Uterus (tissue), 2 donors: ENCODE data around the gene KCNMA1.

ENCODE experiments used
- CTCF ChIP-seq, 4 experiments: fragments of 200-600 bp in 2 of 4; fragments of 450-650 bp in 2 of 4; sonication (generic) in 2 of 4; IDR thresholded peaks; one replicate each; pipeline ENCODE4 v1.5.1; 2016 to 2019; ENCODE audit warnings: antibody characterized with exemption in 4 of 4, mild to moderate bottlenecking in 2 of 4, moderate library complexity in 1 of 4
- POLR2A ChIP-seq, 2 donors: fragments of 450-650 bp; IDR thresholded peaks; one replicate each; pipeline ENCODE4 v1.6.1; 2016; ENCODE audit warnings: antibody characterized with exemption in 2 of 2, mild to moderate bottlenecking in 1 of 2, moderate library complexity in 1 of 2

GRCh38 chr10:77554996-77555397, 82.6 kb downstream of the KCNMA1 start:
- TF ChIP-seq CTCF (IDR thresholded peaks at IDR 0.05), result no peak
- TF ChIP-seq POLR2A (IDR thresholded peaks at IDR 0.05), result no peak
